ENCODE measurements around the gene ADAT3. TPM values are rescaled to one million over a fixed set of nuclear protein-coding genes. Genes with fewer than 3 reads are reported as not detected.

ADAT3 gene
- total RNA-seq, 2 donors from 2014 or later: 1.7 to 4.0 TPM

- Histone ChIP-seq H3K27ac (peak overlapping the region; percentile 89 to 91), H3K9me3 (no peaks in the 10 kb centered on the region), H3K27me3 (no peaks in the 10 kb centered on the region), H3K36me3 (no peaks in the 10 kb centered on the region), H3K4me1 (peaks cover 0 to 50% of the 10 kb centered on the region in 2 donors), H3K4me3 (peak overlapping the region; percentile 80 to 83)
- no peak for TF ChIP-seq CTCF (IDR thresholded peaks at IDR 0.05)
- DNase-seq (ENCODE audit: low spot score): peak; percentile 85
Measured at GRCh38 chr19:1942078-1942933, 37.1 kb downstream of the ADAT3 start.

GRCh38 chr19:1942934-1943555, 37.8 kb downstream of the ADAT3 start:
- H3K27me3 ChIP-seq: no peaks in the 10 kb centered on the region
- peaks cover 0 to 50% of the 10 kb centered on the region in 2 donors for H3K4me1 ChIP-seq
- no peak for TF ChIP-seq CTCF (IDR thresholded peaks at IDR 0.05)
- H3K4me3 ChIP-seq: peak overlapping the region; percentile 80 to 83
- H3K9me3 ChIP-seq: no peaks in the 10 kb centered on the region
- no peak for DNase-seq (ENCODE audit: low spot score)
- peak overlapping the region in 1 of 2 donors; percentile 91 for H3K27ac ChIP-seq
- H3K36me3 ChIP-seq: no peaks in the 10 kb centered on the region

GRCh38 chr19:1943661-1944087, 38.5 kb downstream of the ADAT3 start:
- peaks cover 0 to 50% of the 10 kb centered on the region in 2 donors for H3K4me1 ChIP-seq
- no peak overlapping the region for H3K4me3 ChIP-seq
- H3K27ac ChIP-seq: no peak overlapping the region

GRCh38 chr19:1944088-1944915, 39.1 kb downstream of the ADAT3 start:
- Histone ChIP-seq H3K9me3 (no peaks in the 10 kb centered on the region), H3K4me3 (no peak overlapping the region), H3K4me1 (peaks cover 0 to 50% of the 10 kb centered on the region in 2 donors), H3K36me3 (no peaks in the 10 kb centered on the region), H3K27ac (no peak overlapping the region), H3K27me3 (no peaks in the 10 kb centered on the region)
- TF ChIP-seq CTCF (IDR thresholded peaks at IDR 0.05): no peak
- DNase-seq (ENCODE audit: low spot score): no peak

More at GRCh38 chr19:1943661-1944087, 38.5 kb downstream of the ADAT3 start:
- DNase-seq (ENCODE audit: low spot score): no peak
- TF ChIP-seq CTCF (IDR thresholded peaks at IDR 0.05): no peak
- H3K27me3 ChIP-seq: no peaks in the 10 kb centered on the region
- no peaks in the 10 kb centered on the region for H3K36me3 ChIP-seq
- H3K9me3 ChIP-seq: no peaks in the 10 kb centered on the region

- Histone ChIP-seq H3K27me3 (no peaks in the 10 kb centered on the region), H3K27ac (no peak overlapping the region), H3K4me1 (peaks cover 0 to 42% of the 10 kb centered on the region in 2 donors), H3K9me3 (no peaks in the 10 kb centered on the region), H3K4me3 (no peak overlapping the region), H3K36me3 (no peaks in the 10 kb centered on the region)
- no peak for TF ChIP-seq CTCF (IDR thresholded peaks at IDR 0.05)
- DNase-seq (ENCODE audit: low spot score): no peak
Measured at GRCh38 chr19:1944916-1945561, 39.8 kb downstream of the ADAT3 start.
